GM12873 (cell line): Measurements from ENCODE around the gene FKBP8.

Source experiments
- CTCF ChIP-seq: IDR thresholded peaks from 2 replicates; pipeline ENCODE4 v1.5.1; 2012; ENCODE audit warnings: low read depth, mild to moderate bottlenecking, moderate library complexity, low read length, control low read depth; ENCODE audit not compliant: insufficient read depth; ENCODE audit errors: missing control alignments

The FKBP8 gene

DNA sequence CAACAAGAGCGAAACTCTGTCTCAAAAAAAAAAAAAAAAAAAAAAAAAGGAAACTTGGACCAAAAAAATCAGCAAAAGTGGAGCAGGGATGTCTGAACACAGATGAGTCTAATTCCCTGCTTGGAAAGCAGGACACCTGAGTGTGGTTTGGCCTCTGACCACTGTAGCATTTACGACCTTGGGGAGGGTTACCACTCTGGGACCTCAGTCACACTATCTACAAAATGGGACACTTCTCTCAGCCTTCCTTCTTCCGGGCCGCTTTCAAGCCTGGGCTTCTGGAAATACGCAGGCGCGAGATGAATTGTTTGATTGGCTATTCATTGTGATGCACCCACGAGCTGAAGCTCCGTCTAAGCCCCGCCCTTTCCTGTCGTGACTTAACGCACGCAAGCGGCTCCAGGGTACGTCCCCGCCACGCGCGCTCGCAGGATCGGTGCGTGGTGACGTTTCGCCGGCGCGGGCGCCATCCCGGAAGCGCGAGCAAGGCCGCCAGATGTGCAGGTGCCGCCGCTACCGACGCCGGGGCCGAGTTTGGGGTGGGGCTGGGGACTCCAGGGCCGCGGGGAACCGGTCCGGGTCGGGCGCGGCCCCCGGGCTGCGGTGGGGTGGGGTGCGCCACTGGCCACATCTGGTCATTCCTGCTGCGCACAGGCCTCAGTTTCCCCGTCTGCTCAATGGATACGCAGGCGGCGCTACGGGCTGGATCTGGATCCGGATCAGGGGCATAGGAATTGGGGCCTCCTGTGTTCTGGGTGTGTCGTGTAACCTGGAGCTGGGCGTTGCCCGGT, 14.2 kb upstream of the FKBP8 start, which contains the start of gene KXD1:
KXD1 (plus strand) TSS at position 460 of the 791 bp plus-strand sequence. CDS start 4,187 bp downstream, outside the sequence.
- TF ChIP-seq CTCF, result no peak

GRCh38 chr19:18551631-18552030, 8.3 kb upstream of the FKBP8 start:
- no peak for TF ChIP-seq CTCF

- TF ChIP-seq CTCF, result peak; percentile 32
Observed at GRCh38 chr19:18543814-18544475, 572 bp upstream of the FKBP8 start.

GRCh38 chr19:18541992-18542940, 1.1 kb downstream of the FKBP8 start:
- no peak for TF ChIP-seq CTCF

GRCh38 chr19:18541258-18541991, 1.9 kb downstream of the FKBP8 start:
- TF ChIP-seq CTCF, result no peak

GRCh38 chr19:18539372-18539771, 4.0 kb downstream of the FKBP8 start:
- no peak for TF ChIP-seq CTCF
